Measurements from ENCODE around the gene CCL22.

DNA sequence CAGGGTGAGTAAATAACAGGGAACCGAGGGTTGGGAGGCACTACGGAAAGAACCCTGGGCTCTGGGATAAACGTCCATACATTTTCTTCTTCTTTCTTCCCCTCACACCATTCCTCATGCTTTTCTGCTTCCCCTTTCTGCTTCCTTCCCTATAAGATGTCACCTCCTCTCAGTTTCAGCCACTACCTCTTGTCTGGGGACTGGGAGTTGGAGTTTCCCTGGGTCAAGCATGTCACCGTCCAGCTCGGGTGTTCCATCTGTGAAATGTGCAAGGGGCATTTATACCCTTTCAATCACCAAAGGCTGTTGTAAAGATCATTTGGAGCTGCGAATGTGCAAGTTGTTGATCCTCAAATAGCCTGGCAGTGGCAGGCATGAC lies 17.5 kb upstream of the CCL22 start:
- no peak for TF ChIP-seq POLR2A (IDR thresholded peaks at IDR 0.05; ENCODE audit: low read length)
- TF ChIP-seq GATA1 (IDR thresholded peaks at IDR 0.05; ENCODE audit: low read depth, low read length): no peak

Data from erythroblast (primary cell).